ENCODE results near the gene FGF18. TPM values are rescaled to one million over a fixed set of nuclear protein-coding genes. Genes with fewer than 3 reads are reported as not detected.
A peak's percentile ranks its signal among the peaks of the same experiment; 100 is the strongest.
"Not testable (repeated sequence)": the region's sequence is repeated elsewhere in the genome, so short reads cannot be mapped to it uniquely, and the experiment has no call there.

Gene FGF18
- under 1 TPM; 0.10 to 0.12 TPM for total RNA-seq

GRCh38 chr5:171418982-171419687, at the start of gene FGF18:
Gene FGF18 (plus strand): TSS chr5:171419647. CDS start chr5:171420200, 553 bp downstream.
- Mint-ChIP-seq H3K36me3 (ENCODE audit: low read depth) (peaks cover 2% of the 10 kb centered on the region), H3K27ac (peak within 1 kb of the TSS; percentile 73), H3K9me3 (no peaks in the 10 kb centered on the region), H3K27me3 (peaks cover 28% of the 10 kb centered on the region), H3K4me3 (peak within 1 kb of the TSS; percentile 72), H3K4me1 (peaks cover 9% of the 10 kb centered on the region)
- POLR2A ChIA-PET: no interaction called here
- CTCF ChIA-PET: interaction anchor here (0.9 to 1.5 kb wide), 5 partner anchors 11 to 484 kb away, joined by 3 to 6 read pairs (median 3); no protein-coding TSS in a partner anchor
- peak; percentile 48 for DNase-seq

- no peak for DNase-seq
- POLR2A ChIA-PET: no interaction called here
- H3K27ac Mint-ChIP-seq: no peak overlapping the region
- no peak overlapping the region for H3K4me3 Mint-ChIP-seq
- H3K4me1 Mint-ChIP-seq: peaks cover 2% of the 10 kb centered on the region
- H3K9me3 Mint-ChIP-seq: no peaks in the 10 kb centered on the region
- peaks cover 10% of the 10 kb centered on the region for H3K27me3 Mint-ChIP-seq
- H3K36me3 Mint-ChIP-seq (ENCODE audit: low read depth): no peaks in the 10 kb centered on the region
- CTCF ChIA-PET: no interaction called here
Observed at GRCh38 chr5:171369898-171370297, 49.5 kb upstream of the FGF18 start.

- H3K4me1 Mint-ChIP-seq; POLR2A ChIA-PET; CTCF ChIA-PET; H3K9me3 Mint-ChIP-seq; H3K27ac Mint-ChIP-seq; H3K27me3 Mint-ChIP-seq; DNase-seq; H3K4me3 Mint-ChIP-seq; H3K36me3 Mint-ChIP-seq (ENCODE audit: low read depth): not testable (repeated sequence)
Observed at GRCh38 chr5:171370881-171371280, 48.6 kb upstream of the FGF18 start.

- no peak for DNase-seq
- H3K4me3 Mint-ChIP-seq: no peak overlapping the region
- peaks cover 2% of the 10 kb centered on the region for H3K4me1 Mint-ChIP-seq
- ChIA-PET CTCF (no interaction called here), POLR2A (no interaction called here)
- H3K9me3 Mint-ChIP-seq: no peaks in the 10 kb centered on the region
- H3K36me3 Mint-ChIP-seq (ENCODE audit: low read depth): no peaks in the 10 kb centered on the region
- peaks cover 7% of the 10 kb centered on the region for H3K27me3 Mint-ChIP-seq
- H3K27ac Mint-ChIP-seq: no peak overlapping the region
Observed at GRCh38 chr5:171371326-171371725, 48.1 kb upstream of the FGF18 start.

GRCh38 chr5:171379961-171380360, 39.5 kb upstream of the FGF18 start:
- ChIA-PET POLR2A (no interaction called here), CTCF (no interaction called here)
- Mint-ChIP-seq H3K27ac (no peak overlapping the region), H3K9me3 (no peaks in the 10 kb centered on the region), H3K4me3 (no peak overlapping the region), H3K4me1 (no peaks in the 10 kb centered on the region), H3K27me3 (peaks cover 4% of the 10 kb centered on the region), H3K36me3 (ENCODE audit: low read depth) (no peaks in the 10 kb centered on the region)
- DNase-seq: no peak

GRCh38 chr5:171384416-171384815, 35.0 kb upstream of the FGF18 start:
- POLR2A ChIA-PET, H3K4me3 Mint-ChIP-seq, H3K27me3 Mint-ChIP-seq, CTCF ChIA-PET, H3K9me3 Mint-ChIP-seq, DNase-seq, H3K27ac Mint-ChIP-seq: not testable (repeated sequence)
- Mint-ChIP-seq H3K36me3 (ENCODE audit: low read depth) (peaks cover 13% of the 10 kb centered on the region), H3K4me1 (peaks cover 15% of the 10 kb centered on the region)

GRCh38 chr5:171384999-171385398, 34.4 kb upstream of the FGF18 start:
- H3K4me3 Mint-ChIP-seq, CTCF ChIA-PET, H3K27ac Mint-ChIP-seq, POLR2A ChIA-PET, H3K9me3 Mint-ChIP-seq, DNase-seq, H3K27me3 Mint-ChIP-seq: not testable (repeated sequence)
- Mint-ChIP-seq H3K4me1 (peaks cover 21% of the 10 kb centered on the region), H3K36me3 (ENCODE audit: low read depth) (peaks cover 18% of the 10 kb centered on the region)

- H3K36me3 Mint-ChIP-seq (ENCODE audit: low read depth): peaks cover 27% of the 10 kb centered on the region
- no peak for DNase-seq
- H3K4me1 Mint-ChIP-seq: peaks cover 31% of the 10 kb centered on the region
- no peaks in the 10 kb centered on the region for H3K9me3 Mint-ChIP-seq
- ChIA-PET POLR2A (no interaction called here), CTCF (interaction anchor here (0.6 to 1.5 kb wide), 5 partner anchors 33 to 1654 kb away, joined by 3 to 4 read pairs (median 3); partner anchors contain the start of gene FGF18)
- H3K27ac Mint-ChIP-seq: peak overlapping the region; percentile 74
- peaks cover 2% of the 10 kb centered on the region for H3K27me3 Mint-ChIP-seq
- peak overlapping the region; percentile 43 for H3K4me3 Mint-ChIP-seq
Observed at GRCh38 chr5:171386006-171386671, 33.3 kb upstream of the FGF18 start.

GRCh38 chr5:171386861-171387344, 32.5 kb upstream of the FGF18 start:
- Mint-ChIP-seq H3K4me3 (peak overlapping the region; percentile 97), H3K27ac (peak overlapping the region; percentile 98), H3K4me1 (peaks cover 35% of the 10 kb centered on the region), H3K9me3 (no peaks in the 10 kb centered on the region), H3K36me3 (ENCODE audit: low read depth) (peaks cover 31% of the 10 kb centered on the region), H3K27me3 (peaks cover 2% of the 10 kb centered on the region)
- ChIA-PET POLR2A (interaction anchor here (0.7 kb wide), 2 partner anchors 19 to 906 kb away, joined by 3 to 7 read pairs; no protein-coding TSS in a partner anchor), CTCF (interaction anchor here (0.6 to 1.5 kb wide), 3 partner anchors 32 to 1515 kb away, joined by 3 read pairs; partner anchors contain the start of gene FGF18)
- DNase-seq: peak; percentile 12

- ChIA-PET CTCF (interaction anchor here (0.6 to 1.5 kb wide), 2 partner anchors 32 to 1515 kb away, joined by 3 read pairs; partner anchors contain the start of gene FGF18), POLR2A (interaction anchor here (0.7 kb wide), 2 partner anchors 18 to 905 kb away, joined by 3 to 7 read pairs; no protein-coding TSS in a partner anchor)
- Mint-ChIP-seq H3K27me3 (peaks cover 2% of the 10 kb centered on the region), H3K4me1 (peaks cover 38% of the 10 kb centered on the region), H3K9me3 (no peaks in the 10 kb centered on the region), H3K27ac (peak within 1 kb of the TSS; percentile 98), H3K36me3 (ENCODE audit: low read depth) (peaks cover 35% of the 10 kb centered on the region), H3K4me3 (peak within 1 kb of the TSS; percentile 97)
- peak; percentile 97 for DNase-seq
Observed at GRCh38 chr5:171387345-171387969, 32.0 kb upstream of the FGF18 start, which contains the start of gene NPM1. Gene NPM1 (plus strand): TSS chr5:171387849. CDS start chr5:171387949, 100 bp downstream.

- peak overlapping the region; percentile 98 for H3K27ac Mint-ChIP-seq
- POLR2A ChIA-PET: interaction anchor here (0.6 kb wide), 1 partner anchor 140 kb away, joined by 3 read pairs; no protein-coding TSS in a partner anchor
- H3K4me3 Mint-ChIP-seq: peak overlapping the region; percentile 97
- peak; percentile 84 for DNase-seq
- H3K36me3 Mint-ChIP-seq (ENCODE audit: low read depth): peaks cover 42% of the 10 kb centered on the region
- peaks cover under 1% of the 10 kb centered on the region for H3K27me3 Mint-ChIP-seq
- H3K9me3 Mint-ChIP-seq: no peaks in the 10 kb centered on the region
- CTCF ChIA-PET: no interaction called here
- H3K4me1 Mint-ChIP-seq: peaks cover 46% of the 10 kb centered on the region
Observed at GRCh38 chr5:171387970-171388815, 31.3 kb upstream of the FGF18 start.

GRCh38 chr5:171388816-171389168, 30.7 kb upstream of the FGF18 start:
- Mint-ChIP-seq H3K36me3 (ENCODE audit: low read depth) (peaks cover 46% of the 10 kb centered on the region), H3K4me3 (peak overlapping the region; percentile 97), H3K9me3 (no peaks in the 10 kb centered on the region), H3K27ac (peak overlapping the region; percentile 98), H3K4me1 (peaks cover 49% of the 10 kb centered on the region), H3K27me3 (no peaks in the 10 kb centered on the region)
- POLR2A ChIA-PET: no interaction called here
- CTCF ChIA-PET: no interaction called here
- peak; percentile 34 for DNase-seq

All from activated CD4-positive, alpha-beta T cell treated with anti-CD3 and anti-CD28 coated beads, Interleukin-2, amount 10 ng/mL, durations not matched to agents 7 days and 5 days (primary cell).